Adipose tissue (tissue), 3 donors: ENCODE results near the gene KIAA0232. TPM values are rescaled to one million over a fixed set of nuclear protein-coding genes. Genes with fewer than 3 reads are reported as not detected.

Source experiments
- H3K27ac ChIP-seq: one replicate; pipeline ENCODE4 v1.5.1; 2013; ENCODE audit warnings: low read depth, low read length
- WGBS, 3 donors: extraction: QIAGEN DNeasy Blood & Tissue Kit; methylation state at CpG; one replicate each; pipeline ENCODE4 v1.1.7; 2013; 5-methylcytosine and 5-hydroxymethylcytosine counted together
- polyA plus RNA-seq, 3 donors: library from polyadenylated mRNA; stranded (reverse); fragments of 200-250 nt; gene quantifications; one replicate each; pipeline ENCODE4 v1.2.3, GENCODE V29; 2013
- donor health status: healthy with polysubstance abuse.
- donor health status: Bipolar disorder and iron deficiency.
- donor health status: healthy.

Gene KIAA0232
- polyA plus RNA-seq, 3 donors = 3.8 to 9.8 (median 6.7) TPM

- 78 to 89% (median 83%) methylated on average over 6 of the region's 6 CpGs for WGBS, 3 donors
- no peak overlapping the region for H3K27ac ChIP-seq
Observed at GRCh38 chr4:6857009-6857882, 74.7 kb downstream of the KIAA0232 start.

DNA sequence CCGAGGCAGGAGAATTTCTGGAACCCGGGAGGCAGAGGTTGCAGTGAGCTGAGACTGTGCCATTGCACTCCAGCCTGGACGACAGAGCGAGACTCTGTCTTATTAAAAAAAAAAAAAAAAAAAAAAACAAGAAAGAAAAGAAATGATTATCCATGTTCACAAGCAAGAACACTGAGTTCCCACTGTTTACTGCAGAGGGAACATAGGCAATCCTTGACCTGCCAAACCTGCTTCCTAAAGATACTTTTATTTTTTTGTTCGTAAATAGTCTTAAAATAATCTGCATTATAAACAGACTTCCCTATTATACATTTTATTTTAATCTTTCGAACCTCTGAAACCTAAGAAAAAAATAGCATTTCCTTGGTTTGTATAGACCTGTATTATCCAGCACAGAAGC, 76.5 kb downstream of the KIAA0232 start:
- WGBS, 3 donors = 86 to 97% (median 90%) methylated on average over 6 of the region's 6 CpGs
- no peak overlapping the region for H3K27ac ChIP-seq

- 94 to 100% (median 97%) methylated on average over 1 of the region's 1 CpG for WGBS, 3 donors
- H3K27ac ChIP-seq = no peak overlapping the region
Observed at GRCh38 chr4:6859543-6859942, 77.0 kb downstream of the KIAA0232 start.

DNA sequence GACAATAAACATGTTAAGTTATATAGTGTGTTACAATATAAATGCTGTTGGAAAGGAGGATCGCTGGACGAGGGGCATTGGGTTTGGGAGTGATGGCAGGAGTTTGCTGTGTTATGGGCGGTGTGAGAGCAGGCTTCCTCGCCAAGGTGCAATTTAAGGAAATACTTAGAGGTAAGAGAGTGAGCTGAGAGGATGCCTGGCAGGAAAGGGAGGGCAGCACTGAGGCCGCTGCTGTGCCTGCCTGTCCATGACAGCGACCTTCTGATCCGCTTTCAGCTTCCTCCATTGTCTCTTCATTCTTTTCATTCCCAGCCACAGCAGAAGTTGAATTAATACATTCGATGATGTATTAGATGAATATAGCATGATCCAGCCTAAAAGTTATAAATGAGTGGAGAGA, 85.9 kb downstream of the KIAA0232 start:
- no peak overlapping the region for H3K27ac ChIP-seq
- 92 to 97% (median 96%) methylated on average over 8 of the region's 8 CpGs for WGBS, 3 donors

GRCh38 chr4:6869944-6870343, 87.4 kb downstream of the KIAA0232 start:
- no peak overlapping the region for H3K27ac ChIP-seq

DNA sequence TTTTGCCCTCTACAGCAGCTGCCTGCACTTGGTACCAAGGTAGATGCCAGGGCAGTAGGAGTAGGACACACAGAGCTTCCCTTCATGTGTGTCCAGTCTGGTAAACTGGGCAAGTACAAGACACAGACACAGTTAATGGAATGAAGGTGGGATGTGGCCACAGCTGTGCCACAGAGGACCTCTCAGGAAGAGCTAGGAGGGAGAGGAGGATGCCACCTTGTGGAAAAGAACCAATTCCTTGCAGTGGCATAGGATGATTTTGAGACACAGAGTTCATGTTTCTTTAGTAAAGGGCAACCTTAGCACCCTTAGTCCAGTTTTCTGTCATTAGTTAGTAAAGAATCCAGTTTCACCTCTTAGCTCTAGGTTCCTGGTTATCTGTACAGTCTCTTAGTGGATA, 90.8 kb downstream of the KIAA0232 start:
- no peak overlapping the region for H3K27ac ChIP-seq

More at GRCh38 chr4:6869944-6870343, 87.4 kb downstream of the KIAA0232 start:
- WGBS, 3 donors = 87 to 95% (median 88%) methylated on average over 2 of the region's 2 CpGs

GRCh38 chr4:6873792-6874461, 91.4 kb downstream of the KIAA0232 start:
- WGBS, 3 donors = 51 to 66% (median 57%) methylated on average over 3 of the region's 3 CpGs
- H3K27ac ChIP-seq = no peak overlapping the region

- H3K27ac ChIP-seq = no peak overlapping the region
- 94% methylated on average over 4 of the region's 4 CpGs for WGBS, 3 donors
Observed at GRCh38 chr4:6874981-6875380, 92.5 kb downstream of the KIAA0232 start.

DNA sequence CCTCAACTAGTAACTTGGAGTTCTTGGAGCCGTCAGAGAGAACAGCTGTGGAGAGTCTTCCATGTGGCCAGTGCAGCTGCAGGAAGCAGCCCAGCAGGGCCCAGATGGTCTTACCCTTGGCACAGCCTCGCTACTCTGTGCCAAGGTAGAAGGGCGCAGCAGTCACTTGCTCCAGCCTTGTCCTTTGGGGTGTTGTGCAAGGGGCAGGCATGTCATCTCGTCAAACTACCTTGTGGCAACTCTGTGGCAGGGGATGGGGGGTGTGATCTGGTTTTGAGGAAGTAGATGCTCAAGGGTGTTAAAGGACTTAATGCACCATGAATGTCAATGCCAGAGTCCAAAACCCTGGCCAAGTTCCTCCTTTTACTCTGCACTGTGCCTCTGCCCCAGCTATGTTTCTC, 92.9 kb downstream of the KIAA0232 start:
- 42 to 76% (median 45%) methylated on average over 4 of the region's 4 CpGs for WGBS, 3 donors
- H3K27ac ChIP-seq = no peak overlapping the region

- 79 to 88% (median 81%) methylated on average over 5 of the region's 5 CpGs for WGBS, 3 donors
Observed at GRCh38 chr4:6876440-6876839, 93.9 kb downstream of the KIAA0232 start.

GRCh38 chr4:6877067-6877466, 94.5 kb downstream of the KIAA0232 start:
- WGBS, 3 donors = 95 to 96% (median 96%) methylated on average over 14 of the region's 14 CpGs
- H3K27ac ChIP-seq = no peak overlapping the region

More at GRCh38 chr4:6876440-6876839, 93.9 kb downstream of the KIAA0232 start:
- H3K27ac ChIP-seq = no peak overlapping the region

DNA sequence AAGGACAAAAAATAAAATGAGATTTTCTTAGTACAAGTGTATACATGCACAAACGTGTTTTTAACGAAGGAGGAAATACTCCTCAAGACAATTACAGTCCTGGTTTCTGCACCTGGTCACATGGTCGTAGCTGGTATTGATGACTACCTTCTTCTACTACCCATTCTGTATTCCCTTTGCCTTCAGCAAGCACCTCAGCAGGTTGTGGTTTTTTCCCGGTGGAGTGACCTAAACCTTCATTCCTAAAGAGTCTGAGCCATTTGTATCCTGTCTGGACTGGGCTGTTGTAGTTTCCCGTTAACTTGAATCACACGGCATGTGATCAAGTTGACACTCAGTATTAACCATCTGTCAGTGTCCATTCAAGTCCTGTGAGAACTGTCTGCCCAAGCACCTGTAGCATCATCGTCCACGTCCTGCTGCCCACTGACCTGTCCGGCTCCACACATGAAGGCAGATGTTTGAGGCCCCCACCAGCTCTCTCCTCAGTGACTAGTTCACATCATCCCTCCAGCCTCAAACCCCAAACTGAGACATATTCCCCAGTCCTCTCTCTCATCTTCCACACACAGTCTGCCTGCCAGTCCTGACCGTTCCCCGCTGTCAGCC, 96.0 kb downstream of the KIAA0232 start:
- no peak overlapping the region for H3K27ac ChIP-seq
- 76 to 81% (median 76%) methylated on average over 11 of the region's 11 CpGs for WGBS, 3 donors

GRCh38 chr4:6880691-6881090, 98.2 kb downstream of the KIAA0232 start:
- H3K27ac ChIP-seq = no peak overlapping the region

DNA sequence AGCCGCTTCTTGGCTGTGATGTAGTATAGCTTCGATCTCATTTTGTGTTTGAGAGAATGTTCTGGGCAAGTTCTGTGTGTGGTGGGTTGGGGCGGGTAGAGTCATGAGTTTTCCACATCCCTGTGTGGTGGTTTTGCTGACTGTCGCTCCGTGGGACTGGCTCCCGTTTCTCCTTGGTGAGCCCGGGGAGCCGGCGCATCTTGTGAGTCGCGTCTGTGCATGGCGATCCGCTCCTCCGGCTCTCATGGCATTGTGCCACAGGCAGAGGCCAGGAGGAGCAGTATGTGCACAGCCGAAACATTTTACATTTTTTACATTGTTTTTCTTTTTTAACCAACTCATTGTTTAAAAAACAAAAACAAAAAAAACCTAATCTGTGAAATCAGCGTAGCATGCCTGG, 99.4 kb downstream of the KIAA0232 start:
- no peak overlapping the region for H3K27ac ChIP-seq
- 87 to 90% (median 90%) methylated on average over 16 of the region's 16 CpGs for WGBS, 3 donors

More at GRCh38 chr4:6880691-6881090, 98.2 kb downstream of the KIAA0232 start:
- WGBS, 3 donors = 92 to 94% (median 92%) methylated on average over 7 of the region's 7 CpGs

DNA sequence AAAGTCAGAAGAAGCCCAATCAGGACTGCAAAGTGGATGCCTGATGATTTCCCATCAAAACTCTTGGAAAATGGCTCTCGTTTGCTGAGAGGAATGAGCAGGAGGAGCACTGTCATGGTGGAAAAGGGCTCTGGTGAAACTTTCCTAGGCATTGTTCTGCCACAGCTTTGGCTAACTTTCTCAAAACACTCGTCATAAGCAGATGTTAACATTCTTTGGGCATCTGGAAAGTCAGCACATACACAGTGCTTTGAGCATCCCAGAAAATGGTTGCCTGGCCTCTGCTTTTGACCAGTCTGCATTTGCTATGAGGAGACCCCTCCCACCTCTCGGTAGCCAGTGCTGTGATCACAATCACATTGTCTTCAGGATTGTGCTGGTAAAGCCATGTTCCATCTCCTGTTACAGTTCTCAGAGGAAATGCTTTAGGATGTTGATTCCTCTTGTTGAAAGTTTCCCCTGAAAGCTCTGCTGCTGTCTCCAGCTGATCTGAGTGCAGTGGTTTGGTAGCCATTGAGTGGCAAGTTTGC, 101.9 kb downstream of the KIAA0232 start:
- H3K27ac ChIP-seq = no peak overlapping the region

GRCh38 chr4:6885953-6886557, 103.5 kb downstream of the KIAA0232 start:
- WGBS, 3 donors = 31 to 38% (median 37%) methylated on average over 15 of the region's 15 CpGs

More for the DNA sequence above, 101.9 kb downstream of the KIAA0232 start:
- 80 to 90% (median 86%) methylated on average over 3 of the region's 3 CpGs for WGBS, 3 donors

GRCh38 chr4:6886886-6887285, 104.4 kb downstream of the KIAA0232 start:
- H3K27ac ChIP-seq = no peak overlapping the region
- 64 to 84% (median 75%) methylated on average over 10 of the region's 10 CpGs for WGBS, 3 donors

More at GRCh38 chr4:6885953-6886557, 103.5 kb downstream of the KIAA0232 start:
- no peak overlapping the region for H3K27ac ChIP-seq

DNA sequence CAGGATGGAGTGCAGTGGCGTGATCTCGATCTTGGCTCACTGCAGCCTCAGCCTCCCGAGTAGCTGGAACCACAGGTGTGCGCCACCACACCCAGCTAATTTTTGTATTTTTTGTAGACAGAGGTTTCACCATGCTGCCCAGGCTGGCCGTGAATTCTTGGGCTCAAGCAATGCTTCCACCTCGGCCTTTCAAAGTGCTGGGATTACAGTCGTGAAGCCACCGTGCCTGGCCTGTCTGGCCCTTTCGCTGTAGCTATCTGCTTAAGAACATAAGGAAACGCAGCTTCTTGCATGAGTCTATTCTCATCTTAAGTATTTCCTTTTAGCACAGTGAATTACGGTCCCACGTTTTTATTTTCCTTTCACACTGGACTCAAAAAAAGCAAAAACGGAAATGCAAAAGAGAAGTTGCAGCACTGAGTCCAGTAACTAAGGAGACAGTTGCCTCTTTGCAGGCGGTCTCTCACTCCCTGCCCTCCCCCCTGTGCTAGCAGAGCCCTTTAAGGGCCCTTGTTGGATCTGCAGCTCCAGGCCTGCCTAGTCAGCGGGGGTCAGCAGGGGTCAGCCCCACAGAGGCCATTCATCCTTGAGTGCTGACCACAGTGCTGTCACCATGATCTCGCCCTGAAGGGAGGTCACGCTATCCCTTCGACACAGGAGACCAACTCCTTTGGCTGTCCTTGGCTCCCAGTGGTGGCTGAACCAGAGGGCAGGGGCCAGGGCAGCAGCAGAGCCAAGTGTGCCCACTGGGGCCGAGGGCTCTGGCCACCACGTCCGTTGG, 105.3 kb downstream of the KIAA0232 start:
- WGBS, 3 donors = 45 to 70% (median 49%) methylated on average over 19 to 21 of the region's 21 CpGs
- H3K27ac ChIP-seq = peak overlapping the region; percentile 10
